NCI-H2171 treated with DMSO at 0.1 percent for 48 hours (cell line): ENCODE results near the gene REXO1.

Experiments
- DNase-seq: peaks from one replicate; lab custom pipeline; 2025; lab: John Stamatoyannopoulos, UW

Gene REXO1

DNA sequence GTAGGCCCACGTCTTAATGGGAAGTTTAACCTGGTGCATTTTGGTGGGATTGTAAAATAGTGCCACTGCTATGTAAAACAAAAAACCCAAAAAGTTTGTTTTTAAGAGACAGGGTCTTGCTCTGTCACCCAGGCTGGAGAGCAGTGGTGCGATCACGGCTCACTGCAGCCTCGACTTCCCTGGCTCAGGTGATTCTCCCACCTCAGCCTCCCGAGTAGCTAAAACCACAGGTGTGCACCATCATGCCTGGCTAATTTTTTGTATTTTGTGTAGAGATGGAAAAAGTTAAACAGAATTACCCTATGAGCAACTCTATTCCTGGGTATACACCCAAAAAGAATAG is 820 bp upstream of the REXO1 start:
- no peak for DNase-seq

GRCh38 chr19:1847684-1848398 is 442 bp downstream of the REXO1 start:
- DNase-seq, result no peak

- DNase-seq, result no peak
Measured at GRCh38 chr19:1847348-1847683, 967 bp downstream of the REXO1 start.

DNA sequence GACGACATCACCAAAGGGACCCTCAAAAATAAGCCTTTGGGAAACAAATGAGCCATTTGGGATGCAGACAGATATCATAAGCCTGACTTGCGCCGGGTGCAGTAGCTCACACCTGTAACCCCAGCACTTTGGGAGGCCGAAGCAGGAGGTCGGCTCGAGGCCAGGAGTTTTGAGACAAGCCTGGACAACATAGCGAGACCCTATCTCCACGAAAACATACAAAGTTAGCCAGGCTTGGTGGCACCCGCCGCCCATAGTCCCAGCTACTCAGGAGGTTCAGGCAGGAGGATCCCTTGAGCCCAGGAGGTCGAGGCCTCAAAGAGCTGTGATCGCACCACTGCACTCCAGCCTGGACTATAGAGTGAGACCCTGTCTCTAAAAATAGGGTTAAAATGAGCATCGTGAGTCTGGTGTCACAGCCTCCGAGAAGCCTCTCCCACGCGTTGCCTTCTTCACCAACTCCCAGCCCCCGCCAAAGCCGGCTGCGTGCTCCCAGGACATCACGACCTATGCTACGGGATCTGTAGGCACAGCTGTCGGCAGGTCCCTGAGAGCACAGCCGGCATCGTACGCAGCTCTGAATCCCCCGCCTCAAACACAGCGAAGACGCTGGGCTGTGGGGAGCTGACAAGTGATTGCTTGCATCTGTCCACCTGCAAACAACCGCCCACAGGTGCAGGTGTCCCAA is 1.6 kb downstream of the REXO1 start:
- DNase-seq, result no peak

GRCh38 chr19:1845642-1846041 is 2.6 kb downstream of the REXO1 start:
- DNase-seq, result no peak

- DNase-seq, result no peak
Measured at GRCh38 chr19:1845125-1845515, 3.2 kb downstream of the REXO1 start.

GRCh38 chr19:1844513-1845124 is 3.7 kb downstream of the REXO1 start:
- DNase-seq, result no peak

DNA sequence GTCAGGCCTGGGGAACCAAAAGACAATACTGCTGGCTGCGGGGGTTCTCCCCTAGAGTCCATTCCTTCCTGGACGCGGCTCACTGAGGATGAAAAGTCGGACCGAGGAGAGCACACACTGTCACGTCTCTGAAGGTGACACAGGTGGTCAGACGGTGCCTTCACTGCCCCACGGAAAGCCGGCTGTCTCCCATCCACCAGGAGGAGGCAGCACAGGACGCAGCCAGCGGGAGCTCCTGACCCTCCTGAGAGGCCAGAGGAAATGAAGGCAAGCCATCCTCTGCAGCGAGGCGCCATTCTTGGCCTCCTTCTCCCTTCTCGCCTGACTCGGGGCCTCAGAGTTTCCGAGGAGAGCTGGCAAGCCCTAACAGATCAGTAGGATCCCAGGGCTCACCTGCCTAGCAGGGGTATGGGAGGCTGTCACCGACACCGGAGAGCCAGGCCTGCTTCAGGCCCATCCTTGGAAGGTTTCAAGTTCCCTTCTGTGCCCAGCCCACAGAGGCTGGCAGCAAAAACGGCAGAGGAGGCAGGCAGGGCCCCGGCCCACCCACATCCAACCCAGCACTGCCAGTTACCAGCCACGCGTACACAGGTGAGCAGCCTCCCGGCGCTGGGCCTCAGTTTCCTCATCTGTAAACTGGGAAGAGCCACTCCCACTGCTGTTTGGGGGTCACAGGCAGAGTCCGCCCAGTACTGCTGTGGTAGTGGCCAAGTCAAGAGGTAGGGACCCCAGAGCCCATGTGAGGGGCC is 4.5 kb downstream of the REXO1 start:
- DNase-seq, result no peak

GRCh38 chr19:1843116-1843515 is 5.2 kb downstream of the REXO1 start:
- no peak for DNase-seq

DNA sequence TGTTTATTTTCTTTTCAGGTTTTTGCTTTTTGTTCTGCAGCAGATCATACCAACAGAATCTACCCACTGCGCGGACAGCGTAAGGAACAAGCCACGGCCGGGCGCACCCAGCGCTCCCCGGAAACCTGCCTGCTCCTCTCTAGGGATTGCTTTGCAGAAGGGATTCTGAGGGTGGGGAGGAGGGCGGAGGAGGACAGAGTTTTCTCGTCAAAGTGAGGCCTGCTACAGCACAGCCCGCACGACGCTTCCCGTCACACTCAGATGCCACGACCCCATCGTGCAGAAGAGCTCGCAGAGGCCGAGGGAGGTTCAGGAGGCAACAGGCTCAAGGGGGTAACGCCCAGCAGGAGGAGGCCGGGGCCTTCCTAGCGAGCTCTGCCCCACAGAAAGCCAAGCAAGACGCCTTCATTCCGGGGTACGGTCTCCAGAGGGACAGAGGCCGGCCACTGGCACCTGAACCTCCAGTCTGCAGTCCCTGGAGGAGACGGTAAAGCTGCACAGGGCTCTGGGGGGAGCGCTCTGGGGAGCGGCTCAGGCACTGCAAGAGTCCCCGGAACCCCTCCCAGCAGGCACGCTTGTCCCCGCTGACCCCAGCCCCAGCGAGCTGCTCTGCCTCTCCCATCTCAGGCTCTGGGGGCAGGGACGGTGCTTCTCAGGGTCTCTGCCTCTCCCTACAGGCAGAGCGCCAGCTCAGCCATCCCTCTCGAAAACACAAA is 6.9 kb downstream of the REXO1 start:
- no peak for DNase-seq

DNA sequence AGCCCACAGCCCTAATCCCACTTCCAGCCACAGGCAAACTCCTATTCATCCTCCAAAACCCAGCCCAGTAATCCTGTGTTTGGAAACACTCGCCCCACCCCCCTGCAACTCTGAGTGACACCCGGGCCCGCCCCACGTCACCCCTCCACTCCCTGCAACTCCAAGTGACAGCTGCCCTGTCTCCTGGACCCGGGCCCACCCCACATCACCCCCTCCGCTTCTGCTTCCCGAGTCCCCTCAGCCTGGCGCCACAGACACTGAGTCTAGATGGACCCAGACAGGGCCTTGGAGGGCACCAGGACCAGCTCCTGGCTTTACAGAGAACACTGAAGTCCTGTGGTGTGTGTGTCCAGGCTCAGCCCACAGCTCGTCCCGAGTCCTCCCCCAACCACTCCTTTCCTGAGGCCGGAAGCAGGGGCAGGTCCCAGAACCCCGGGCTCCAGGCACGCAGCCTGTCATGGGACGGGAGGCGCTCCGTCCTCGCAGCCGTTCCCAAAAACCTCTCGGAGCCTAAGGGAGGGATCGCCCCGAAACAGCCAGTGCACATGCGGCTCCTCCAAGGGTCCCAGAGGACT is 7.7 kb downstream of the REXO1 start:
- DNase-seq, result no peak

- DNase-seq, result no peak
Measured at GRCh38 chr19:1839658-1840540, 8.4 kb downstream of the REXO1 start.

DNA sequence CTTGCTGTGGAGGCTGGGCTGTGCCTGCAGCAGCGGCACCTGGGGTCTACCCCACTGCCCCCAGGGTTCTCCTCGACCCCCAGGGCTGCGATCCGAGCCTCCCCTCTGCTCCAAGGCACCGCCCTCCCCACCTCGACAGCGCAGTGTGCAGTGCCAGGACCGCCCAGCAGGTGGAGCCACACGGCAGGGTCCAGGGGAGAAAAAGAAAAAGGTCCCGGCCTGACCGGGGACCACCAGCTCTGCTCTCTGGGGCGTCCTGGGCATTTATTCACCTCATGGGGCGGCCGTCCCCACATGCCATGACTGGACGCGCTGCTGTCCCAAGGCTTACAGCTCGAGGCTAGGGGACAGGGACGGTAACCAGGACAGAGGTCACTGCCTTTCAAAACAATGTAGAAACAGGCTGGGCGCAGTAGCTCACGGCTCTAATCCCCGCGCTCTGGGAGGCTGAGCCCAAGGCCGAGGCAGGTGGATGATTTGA is 10.6 kb downstream of the REXO1 start:
- DNase-seq, result no peak

DNA sequence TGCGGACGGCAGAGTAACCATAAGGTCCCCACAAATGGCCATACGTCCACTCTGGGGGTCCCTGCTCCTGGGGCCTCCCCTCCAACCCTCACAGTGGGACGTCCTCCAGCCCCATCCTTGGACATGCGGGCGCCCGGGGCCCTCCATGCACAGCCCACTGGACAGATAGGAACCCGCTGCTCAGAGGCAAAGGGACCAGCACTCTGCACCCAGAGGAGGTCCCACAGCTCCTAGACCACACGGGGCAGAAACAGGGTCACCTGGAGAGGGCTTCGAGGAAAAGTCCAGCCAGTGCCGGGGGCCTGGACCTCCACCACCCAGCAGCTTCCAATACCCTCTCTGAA is 11.1 kb downstream of the REXO1 start:
- DNase-seq, result no peak

GRCh38 chr19:1836458-1837221 is 11.6 kb downstream of the REXO1 start:
- DNase-seq, result no peak

DNA sequence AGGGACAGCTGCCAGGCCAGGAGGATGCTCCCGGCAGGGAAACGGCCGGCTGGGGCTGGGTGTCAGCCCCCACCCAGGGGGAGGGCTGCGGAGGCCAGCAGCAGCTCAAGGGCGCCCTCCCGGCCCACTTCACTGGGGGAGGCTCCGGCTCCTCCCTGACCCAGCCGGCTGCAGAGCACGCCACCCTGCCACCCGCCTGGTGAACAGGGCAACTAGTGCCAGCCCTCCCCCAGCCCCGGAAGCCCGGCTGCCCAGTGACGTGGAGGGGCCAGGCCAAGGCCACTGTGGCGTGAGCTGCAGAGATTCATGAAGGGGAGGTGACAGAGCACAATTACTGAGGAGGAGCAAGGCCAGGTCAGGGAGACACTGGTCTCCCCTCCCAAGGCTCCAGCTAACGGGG is 14.7 kb downstream of the REXO1 start:
- no peak for DNase-seq

GRCh38 chr19:1832046-1832663 is 16.1 kb downstream of the REXO1 start:
- no peak for DNase-seq

- no peak for DNase-seq
Measured at GRCh38 chr19:1830978-1831377, 17.3 kb downstream of the REXO1 start.

- no peak for DNase-seq
Measured at GRCh38 chr19:1830568-1830967, 17.7 kb downstream of the REXO1 start.

DNA sequence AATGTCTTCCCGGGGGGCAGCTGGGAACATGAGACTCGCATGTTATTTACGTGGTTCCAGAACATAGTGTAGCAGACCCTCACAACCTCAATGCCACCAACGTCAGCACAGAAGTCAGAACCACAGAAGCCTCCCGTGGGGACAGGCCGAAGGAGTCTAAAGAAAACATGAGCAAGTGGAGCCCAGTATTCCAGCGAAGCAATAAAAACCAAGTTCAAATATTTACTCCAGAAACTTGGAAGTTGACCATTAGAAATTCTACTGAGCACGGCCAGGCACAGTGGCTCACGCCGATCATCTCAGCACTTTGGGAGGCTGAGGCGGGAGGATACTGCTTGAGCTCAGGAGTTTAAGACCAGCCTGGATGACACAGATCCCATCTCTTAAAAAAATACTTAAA is 18.3 kb downstream of the REXO1 start:
- no peak for DNase-seq
